HCT116 (cell line): ENCODE results near the gene G3BP1. TPM values are rescaled to one million over a fixed set of nuclear protein-coding genes. Genes with fewer than 3 reads are reported as not detected.

Source experiments
- ATAC-seq: fragments of 200-7000 bp; cut with Tn5 transposase; 2 replicates; pipeline ENCODE4 v1.9.1; 2020; ENCODE audit warnings: mild to moderate bottlenecking, moderate library complexity
- BruUV-seq: library from RNA; stranded (reverse); fragments of 400-500 nt; replicated peaks from 2 replicates; lab custom pipeline; 2021; lab: Mats Ljungman, UMichigan
- CTCF ChIA-PET: fragments of 300-600 bp; sonication (Branson Sonifier 250); formaldehyde crosslinking; loops from one replicate; lab custom pipeline; 2021; ENCODE audit warnings: antibody characterized with exemption; lab: Charles Lee
- POLR2A ChIA-PET: fragments of 300-600, 350-600 bp; sonication (Branson Sonifier 250); formaldehyde crosslinking; loops from one replicate; lab custom pipeline; 2021; ENCODE audit warnings: antibody characterized with exemption; lab: Charles Lee
- RAD21 ChIA-PET, 2 experiments: fragments of 300-600 bp; sonication (Branson Sonifier 250); formaldehyde crosslinking; loops; one replicate each; lab custom pipeline; 2023; ENCODE audit warnings: low total read pairs in 2 of 2; ENCODE audit not compliant: uncharacterized antibody in 2 of 2, unreplicated experiment in 2 of 2, low non-redundant PET in 1 of 2; lab: Charles Lee
- DNase-seq: peaks from one replicate; pipeline ENCODE4 v3.0.0-alpha.2; 2010; ENCODE audit warnings: low read depth, low spot score
- H2AFZ ChIP-seq: fragments of 200-600 bp; shearing (Covaris generic), sonication (generic); 2 replicates; pipeline ENCODE4 v1.6.1; 2017; ENCODE audit warnings: low read depth, mixed run types, mixed read lengths, antibody characterized with exemption, low read length; ENCODE audit not compliant: poor library complexity, severe bottlenecking
- H3K27ac ChIP-seq: 2 replicates; pipeline ENCODE4 v1.5.1; 2012; ENCODE audit warnings: low read depth, low read length
- H3K27me3 ChIP-seq: fragments of 200-600 bp; sonication (generic); 2 replicates; pipeline ENCODE4 v1.6.1; 2016; ENCODE audit warnings: mixed run types, low read length, mixed read lengths; ENCODE audit not compliant: insufficient read depth
- H3K36me3 ChIP-seq, 2 experiments: fragments of 200-500 bp in 1 of 2; fragments of 200-600 bp in 1 of 2; sonication (Bioruptor generic) in 1 of 2; sonication (generic) in 1 of 2; 2 replicates each; pipeline versions ENCODE4 v1.5.1 to v1.6.1; 2014 to 2016; ENCODE audit warnings: low read length in 2 of 2, inconsistent platforms in 1 of 2, mixed read lengths in 1 of 2, mixed run types in 1 of 2; ENCODE audit not compliant: insufficient read depth in 2 of 2, control insufficient read depth in 1 of 2
- H3K4me1 ChIP-seq, 2 experiments: fragments of 200-600 bp in 1 of 2; sonication (generic) in 1 of 2; 2 replicates each; pipeline versions ENCODE4 v1.5.1 to v1.6.1; 2012 to 2017; ENCODE audit warnings: low read length in 2 of 2, inconsistent platforms in 1 of 2, mild to moderate bottlenecking in 1 of 2, mixed read lengths in 1 of 2, mixed run types in 1 of 2, moderate library complexity in 1 of 2; ENCODE audit not compliant: insufficient read depth in 2 of 2, control insufficient read depth in 1 of 2
- H3K4me2 ChIP-seq: fragments of 200-600 bp; sonication (generic); 2 replicates; pipeline ENCODE4 v1.6.1; 2017; ENCODE audit warnings: mixed run types, low read length, mixed read lengths
- H3K4me3 ChIP-seq, 2 experiments: fragments of 200-600 bp in 1 of 2; sonication (generic) in 1 of 2; replicated peaks in 1 of 2; 2 replicates each; pipeline ENCODE4 v1.5.1; 2011 to 2016; ENCODE audit warnings: low read length in 2 of 2, control low read depth in 1 of 2, low read depth in 1 of 2, mild to moderate bottlenecking in 1 of 2, mixed read lengths in 1 of 2, mixed run types in 1 of 2
- H3K79me2 ChIP-seq: fragments of 200-600 bp; sonication (generic); 2 replicates; pipeline ENCODE4 v1.6.1; 2017; ENCODE audit warnings: mild to moderate bottlenecking, mixed run types, low read length, moderate library complexity, mixed read lengths; ENCODE audit not compliant: insufficient read depth
- H3K9ac ChIP-seq: fragments of 200-600 bp; sonication (generic); 2 replicates; pipeline ENCODE4 v1.6.1; 2016; ENCODE audit warnings: low read length, mixed read lengths
- H3K9me2 ChIP-seq: fragments of 200-600 bp; sonication (generic), shearing (Covaris generic); 2 replicates; pipeline ENCODE4 v1.6.1; 2017; ENCODE audit warnings: mixed run types, mild to moderate bottlenecking, moderate library complexity; ENCODE audit not compliant: insufficient read depth
- H3K9me3 ChIP-seq, 2 experiments: fragments of 200-500 bp in 1 of 2; fragments of 200-600 bp in 1 of 2; sonication (Bioruptor generic) in 1 of 2; sonication (generic) in 1 of 2; 2 replicates each; pipeline ENCODE4 v1.6.1; 2014 to 2017; ENCODE audit warnings: low read length in 2 of 2, mixed read lengths in 2 of 2, inconsistent platforms in 1 of 2, low read depth in 1 of 2, mild to moderate bottlenecking in 1 of 2, mixed run types in 1 of 2, moderate library complexity in 1 of 2; ENCODE audit not compliant: control insufficient read depth in 1 of 2, insufficient read depth in 1 of 2
- H4K20me1 ChIP-seq: fragments of 200-600 bp; sonication (generic), shearing (Covaris generic); 2 replicates; pipeline ENCODE4 v1.6.1; 2017; ENCODE audit warnings: mixed run types, mild to moderate bottlenecking, moderate library complexity; ENCODE audit not compliant: insufficient read depth
- CBX3 ChIP-seq: IDR thresholded peaks from 2 replicates; pipeline ENCODE4 v1.6.1; 2012; ENCODE audit warnings: low read depth
- EGR1 ChIP-seq: IDR thresholded peaks from 2 replicates; pipeline ENCODE4 v1.6.1; 2012; ENCODE audit warnings: low read depth
- EZH2 ChIP-seq: fragments of 200-600 bp; sonication (generic); IDR thresholded peaks from 2 replicates; pipeline ENCODE4 v1.6.1; 2017; ENCODE audit warnings: antibody characterized with exemption, mixed run types
- EZH2phosphoT487 ChIP-seq: fragments of 200-600 bp; IDR thresholded peaks from 2 replicates; pipeline ENCODE4 v1.6.1; 2018; ENCODE audit warnings: antibody characterized with exemption, borderline replicate concordance
- JUND ChIP-seq: IDR thresholded peaks from 2 replicates; pipeline ENCODE4 v1.6.1; 2012
- POLR2A ChIP-seq: IDR thresholded peaks from 2 replicates; pipeline ENCODE4 v1.7.0; 2011; ENCODE audit warnings: borderline replicate concordance; ENCODE audit not compliant: insufficient read depth, insufficient read length; ENCODE audit errors: extremely low read depth
- SRF ChIP-seq: IDR thresholded peaks from 2 replicates; pipeline ENCODE4 v1.6.1; 2012; ENCODE audit warnings: low read depth
- TCF7L2 ChIP-seq: IDR thresholded peaks from 2 replicates; pipeline ENCODE4 v1.7.0; 2011; ENCODE audit warnings: borderline replicate concordance, inconsistent platforms; ENCODE audit not compliant: insufficient read depth, insufficient read length; ENCODE audit errors: extremely low read depth
- ZNF274 ChIP-seq: fragments of 200-500 bp; sonication (Bioruptor generic); IDR thresholded peaks from 2 replicates; pipeline ENCODE4 v1.6.1; 2014; ENCODE audit warnings: mild to moderate bottlenecking, low read depth, low read length, inconsistent platforms
- intact Hi-C: fragments of 100-400 bp; cut with micrococcal nuclease; formaldehyde crosslinking; loops from 2 replicates; pipeline ENCODE4 v1.10.0; 2022
- total RNA-seq: library from RNA; stranded (reverse); gene quantifications from one replicate; pipeline ENCODE4 v1.2.1, GENCODE V29; 2021; ENCODE audit not compliant: unreplicated experiment
- TF ChIP-seq, protein P1 (sequence below): IDR thresholded peaks from 2 replicates; pipeline ENCODE4 v1.6.1; 2011; ENCODE audit warnings: mild to moderate bottlenecking, low read length, moderate library complexity; ENCODE audit not compliant: insufficient replicate concordance; ENCODE audit errors: extremely low read depth
- TF ChIP-seq, protein P2 (sequence below): IDR thresholded peaks from 2 replicates; pipeline ENCODE4 v1.6.1; 2012

Gene G3BP1
- total RNA-seq, 1 experiment from 2014 or later, result 296 TPM

DNA sequence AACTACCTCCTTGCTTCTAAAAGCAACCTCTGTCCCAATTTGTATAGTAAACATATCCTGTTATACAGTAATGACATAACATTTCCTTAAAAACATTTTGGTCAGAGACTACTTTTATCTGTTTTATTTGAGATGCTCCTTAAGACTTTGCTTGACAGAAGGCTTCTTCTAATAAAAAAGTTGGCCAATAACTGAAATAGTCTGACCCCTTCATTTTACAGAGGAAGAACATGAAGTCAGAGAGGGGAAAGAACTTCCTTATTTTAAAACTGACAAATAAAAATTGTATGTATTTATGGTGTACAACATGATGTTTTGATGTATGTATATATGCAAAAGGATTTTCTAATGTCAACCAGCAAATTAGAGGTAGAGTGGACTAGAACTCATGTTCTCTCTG lies 49.2 kb upstream of the G3BP1 start:
- H3K4me1 ChIP-seq, result peaks cover 0 to 8% of the 10 kb centered on the region in 2 experiments; a peak in 2 of 4 replicates
- POLR2A ChIA-PET, result no interaction called here
- no peak overlapping the region for H3K4me3 ChIP-seq
- TF ChIP-seq EZH2phosphoT487 (no peak), EGR1 (no peak), SRF (no peak), ZNF274 (no peak), EZH2 (no peak), CBX3 (no peak), TCF7L2 (no peak), JUND (no peak)
- TF ChIP-seq, protein P1, sequence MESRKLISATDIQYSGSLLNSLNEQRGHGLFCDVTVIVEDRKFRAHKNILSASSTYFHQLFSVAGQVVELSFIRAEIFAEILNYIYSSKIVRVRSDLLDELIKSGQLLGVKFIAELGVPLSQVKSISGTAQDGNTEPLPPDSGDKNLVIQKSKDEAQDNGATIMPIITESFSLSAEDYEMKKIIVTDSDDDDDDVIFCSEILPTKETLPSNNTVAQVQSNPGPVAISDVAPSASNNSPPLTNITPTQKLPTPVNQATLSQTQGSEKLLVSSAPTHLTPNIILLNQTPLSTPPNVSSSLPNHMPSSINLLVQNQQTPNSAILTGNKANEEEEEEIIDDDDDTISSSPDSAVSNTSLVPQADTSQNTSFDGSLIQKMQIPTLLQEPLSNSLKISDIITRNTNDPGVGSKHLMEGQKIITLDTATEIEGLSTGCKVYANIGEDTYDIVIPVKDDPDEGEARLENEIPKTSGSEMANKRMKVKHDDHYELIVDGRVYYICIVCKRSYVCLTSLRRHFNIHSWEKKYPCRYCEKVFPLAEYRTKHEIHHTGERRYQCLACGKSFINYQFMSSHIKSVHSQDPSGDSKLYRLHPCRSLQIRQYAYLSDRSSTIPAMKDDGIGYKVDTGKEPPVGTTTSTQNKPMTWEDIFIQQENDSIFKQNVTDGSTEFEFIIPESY, result no peak
- H3K9me3 ChIP-seq, result no peaks in the 10 kb centered on the region
- no TSS peak for BruUV-seq
- H3K36me3 ChIP-seq, result no peaks in the 10 kb centered on the region
- ATAC-seq (no peak), DNase-seq (no peak)
- no peak overlapping the region for H3K9ac ChIP-seq
- CTCF ChIA-PET, result no interaction called here
- no peaks in the 10 kb centered on the region for H4K20me1 ChIP-seq
- RAD21 ChIA-PET, result no interaction called here
- H2AFZ ChIP-seq, result no peak overlapping the region
- H3K4me2 ChIP-seq, result no peak overlapping the region
- no peak overlapping the region for H3K27ac ChIP-seq
- H3K9me2 ChIP-seq, result no peaks in the 10 kb centered on the region
- H3K79me2 ChIP-seq, result no peaks in the 10 kb centered on the region
- no peaks in the 10 kb centered on the region for H3K27me3 ChIP-seq
- intact Hi-C loops, result no loop called here

DNA sequence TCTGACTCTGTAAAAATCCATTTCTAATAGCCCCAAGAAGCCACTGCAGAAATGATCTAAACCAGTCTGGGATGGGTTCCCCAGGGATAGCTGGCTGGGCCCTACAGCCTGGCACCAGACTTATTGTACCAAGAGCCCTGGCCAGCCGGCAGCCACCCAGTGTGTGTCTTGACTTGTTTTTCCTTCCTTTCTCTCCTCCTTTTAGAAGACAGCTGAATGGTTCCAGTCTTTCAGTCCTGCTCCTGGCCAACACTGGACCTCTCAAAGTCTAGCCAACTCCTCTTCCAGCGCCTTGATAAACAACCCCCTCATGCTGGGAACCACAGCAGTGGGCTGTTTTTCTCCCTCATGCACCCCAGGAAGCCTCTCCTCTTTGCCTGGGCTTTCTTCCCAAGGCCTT lies 47.4 kb upstream of the G3BP1 start:
- ChIA-PET CTCF (no interaction called here), RAD21 (no interaction called here), POLR2A (no interaction called here)
- Histone ChIP-seq H3K79me2 (no peaks in the 10 kb centered on the region), H2AFZ (no peak overlapping the region), H3K9me3 (no peaks in the 10 kb centered on the region), H3K27ac (no peak overlapping the region), H3K4me3 (no peak overlapping the region), H3K9me2 (no peaks in the 10 kb centered on the region), H4K20me1 (no peaks in the 10 kb centered on the region), H3K9ac (no peak overlapping the region), H3K4me2 (no peak overlapping the region), H3K27me3 (no peaks in the 10 kb centered on the region), H3K36me3 (no peaks in the 10 kb centered on the region), H3K4me1 (peaks cover 0 to 8% of the 10 kb centered on the region in 2 experiments; a peak in 2 of 4 replicates)
- intact Hi-C loops, result no loop called here
- no peak for DNase-seq
- no TSS peak for BruUV-seq
- ATAC-seq, result no peak
- no peak for TF ChIP-seq POLR2A
- TF ChIP-seq, protein P2, sequence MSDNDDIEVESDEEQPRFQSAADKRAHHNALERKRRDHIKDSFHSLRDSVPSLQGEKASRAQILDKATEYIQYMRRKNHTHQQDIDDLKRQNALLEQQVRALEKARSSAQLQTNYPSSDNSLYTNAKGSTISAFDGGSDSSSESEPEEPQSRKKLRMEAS, result no peak
- TF ChIP-seq, protein P1, result no peak
